Memory B cell (primary cell): ENCODE results near the gene HTR7.
"Not testable (repeated sequence)": the region's sequence is repeated elsewhere in the genome, so short reads cannot be mapped to it uniquely, and the experiment has no call there.

Source experiments
- ATAC-seq: fragments of 150-1000 bp; cut with Tn5 transposase; 2 replicates; pipeline ENCODE4 v1.10.0; 2021; ENCODE audit warnings: low read depth, mild to moderate bottlenecking, moderate library complexity
- DNase-seq, 2 donors: peaks; one replicate each; pipeline ENCODE4 v3.0.0; 2022; ENCODE audit warnings: low spot score in 2 of 2
- H3K27ac Mint-ChIP-seq: one replicate; pipeline ENCODE4 v1.8.0; 2022; ENCODE audit warnings: mild to moderate bottlenecking, moderate library complexity, mixed read lengths
- H3K27me3 Mint-ChIP-seq: one replicate; pipeline ENCODE4 v1.8.0; 2022; ENCODE audit warnings: mixed read lengths
- H3K36me3 Mint-ChIP-seq: one replicate; pipeline ENCODE4 v1.8.0; 2022; ENCODE audit warnings: mild to moderate bottlenecking, mixed read lengths
- H3K4me1 Mint-ChIP-seq: one replicate; pipeline ENCODE4 v1.8.0; 2022; ENCODE audit warnings: mixed read lengths
- H3K4me3 Mint-ChIP-seq: one replicate; pipeline ENCODE4 v1.8.0; 2022; ENCODE audit warnings: mild to moderate bottlenecking, moderate library complexity, mixed read lengths
- H3K9me3 Mint-ChIP-seq: one replicate; pipeline ENCODE4 v1.8.0; 2022; ENCODE audit warnings: mixed read lengths

Gene HTR7

GRCh38 chr10:90857635-90858460 lies at the start of gene HTR7:
Gene HTR7, minus strand, starts transcription at chr10:90858039. Its CDS starts 368 bp downstream, at chr10:90857671.
- Mint-ChIP-seq H3K4me1 (peaks cover 5% of the 10 kb centered on the region), H3K9me3 (no peaks in the 10 kb centered on the region), H3K4me3 (peak within 1 kb of the TSS; percentile 95), H3K27ac (peak within 1 kb of the TSS; percentile 70), H3K27me3 (peaks cover 8% of the 10 kb centered on the region), H3K36me3 (no peaks in the 10 kb centered on the region)
- peak; percentile 85 for ATAC-seq
- peak; percentile 75 to 85 for DNase-seq

- Mint-ChIP-seq H3K27ac (no peak overlapping the region), H3K4me1 (peaks cover under 1% of the 10 kb centered on the region), H3K4me3 (no peak overlapping the region), H3K36me3 (peaks cover 12% of the 10 kb centered on the region), H3K27me3 (no peaks in the 10 kb centered on the region), H3K9me3 (no peaks in the 10 kb centered on the region)
- ATAC-seq (no peak), DNase-seq (no peak)
Observed at GRCh38 chr10:90906596-90906995, 48.8 kb upstream of the HTR7 start.

- no peak for ATAC-seq
Observed at GRCh38 chr10:90905925-90906324, 48.1 kb upstream of the HTR7 start.

GRCh38 chr10:90896916-90897315 lies 39.1 kb upstream of the HTR7 start:
- H3K4me1 Mint-ChIP-seq, H3K27ac Mint-ChIP-seq, H3K4me3 Mint-ChIP-seq, H3K27me3 Mint-ChIP-seq, H3K9me3 Mint-ChIP-seq, ATAC-seq, DNase-seq: not testable (repeated sequence)
- peaks cover 30% of the 10 kb centered on the region for H3K36me3 Mint-ChIP-seq

More at GRCh38 chr10:90905925-90906324, 48.1 kb upstream of the HTR7 start:
- H3K9me3 Mint-ChIP-seq = no peaks in the 10 kb centered on the region
- no peak overlapping the region for H3K4me3 Mint-ChIP-seq
- H3K4me1 Mint-ChIP-seq = no peaks in the 10 kb centered on the region
- H3K27me3 Mint-ChIP-seq = no peaks in the 10 kb centered on the region
- H3K36me3 Mint-ChIP-seq = peaks cover 14% of the 10 kb centered on the region
- no peak overlapping the region for H3K27ac Mint-ChIP-seq
- no peak for DNase-seq

DNA sequence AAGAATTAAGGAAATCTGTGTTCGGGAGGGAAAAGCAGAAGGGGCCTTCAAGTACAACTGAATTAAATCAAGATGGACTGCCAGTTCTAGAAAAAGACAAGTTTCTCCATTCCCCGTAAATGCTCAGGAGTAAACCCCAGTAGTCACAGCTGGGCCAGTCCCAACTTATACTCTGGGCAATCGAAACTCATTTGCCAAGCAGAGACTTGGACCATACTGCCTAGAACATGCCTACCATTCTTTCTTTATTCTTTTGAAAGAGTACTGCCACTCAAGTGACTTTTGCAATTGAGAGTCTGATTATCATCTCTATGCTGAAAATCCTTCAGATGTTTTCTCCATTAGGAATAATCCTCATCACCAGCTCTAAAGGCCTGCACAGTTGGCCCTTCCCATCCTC lies 35.4 kb upstream of the HTR7 start:
- H3K27ac Mint-ChIP-seq = no peak overlapping the region
- H3K9me3 Mint-ChIP-seq = no peaks in the 10 kb centered on the region
- ATAC-seq (no peak), DNase-seq (no peak)
- H3K36me3 Mint-ChIP-seq = peaks cover 37% of the 10 kb centered on the region
- peaks cover 2% of the 10 kb centered on the region for H3K4me1 Mint-ChIP-seq
- H3K4me3 Mint-ChIP-seq = no peak overlapping the region
- no peaks in the 10 kb centered on the region for H3K27me3 Mint-ChIP-seq

GRCh38 chr10:90890347-90890746 lies 32.5 kb upstream of the HTR7 start:
- Mint-ChIP-seq H3K9me3 (no peaks in the 10 kb centered on the region), H3K4me1 (peaks cover 2% of the 10 kb centered on the region), H3K36me3 (peaks cover 42% of the 10 kb centered on the region), H3K27ac (no peak overlapping the region), H3K4me3 (no peak overlapping the region), H3K27me3 (no peaks in the 10 kb centered on the region)
- ATAC-seq (no peak), DNase-seq (no peak)

GRCh38 chr10:90889636-90890035 lies 31.8 kb upstream of the HTR7 start:
- peaks cover 2% of the 10 kb centered on the region for H3K4me1 Mint-ChIP-seq
- H3K9me3 Mint-ChIP-seq = no peaks in the 10 kb centered on the region
- no peak for ATAC-seq
- H3K36me3 Mint-ChIP-seq = peaks cover 45% of the 10 kb centered on the region
- H3K27me3 Mint-ChIP-seq = no peaks in the 10 kb centered on the region
- H3K4me3 Mint-ChIP-seq = no peak overlapping the region
- DNase-seq = no peak
- no peak overlapping the region for H3K27ac Mint-ChIP-seq

DNA sequence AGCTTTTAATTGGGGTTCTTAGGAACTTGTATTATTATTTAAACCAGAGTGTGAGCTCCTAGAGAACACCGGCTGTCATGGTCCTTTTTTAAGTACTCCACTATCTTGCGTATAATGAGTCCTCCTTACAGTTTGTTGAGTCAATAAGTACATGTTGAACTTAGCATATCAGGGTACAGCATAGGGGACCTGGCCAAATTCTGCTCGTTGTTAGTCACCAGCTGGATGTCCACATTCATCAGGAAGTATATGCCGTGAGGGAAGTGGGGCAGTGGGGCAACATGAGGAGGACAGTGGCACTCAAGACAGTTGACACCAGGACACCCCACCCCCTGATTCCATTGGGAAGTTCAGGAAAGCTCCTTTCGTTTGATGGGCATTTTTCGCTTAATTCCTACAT lies 30.5 kb upstream of the HTR7 start:
- Mint-ChIP-seq H3K36me3 (peaks cover 42% of the 10 kb centered on the region), H3K27ac (no peak overlapping the region), H3K27me3 (no peaks in the 10 kb centered on the region), H3K4me3 (no peak overlapping the region), H3K9me3 (no peaks in the 10 kb centered on the region), H3K4me1 (peaks cover 2% of the 10 kb centered on the region)
- ATAC-seq (no peak), DNase-seq (no peak)

GRCh38 chr10:90887555-90887954 lies 29.7 kb upstream of the HTR7 start:
- Mint-ChIP-seq H3K4me1 (peaks cover 2% of the 10 kb centered on the region), H3K27me3 (no peaks in the 10 kb centered on the region), H3K36me3 (peaks cover 37% of the 10 kb centered on the region), H3K9me3 (no peaks in the 10 kb centered on the region), H3K4me3 (no peak overlapping the region), H3K27ac (no peak overlapping the region)
- DNase-seq (no peak), ATAC-seq (no peak)

- DNase-seq = no peak
- no peak for ATAC-seq
- Mint-ChIP-seq H3K27me3 (no peaks in the 10 kb centered on the region), H3K9me3 (no peaks in the 10 kb centered on the region), H3K27ac (no peak overlapping the region), H3K4me1 (no peaks in the 10 kb centered on the region), H3K36me3 (peaks cover 28% of the 10 kb centered on the region), H3K4me3 (no peak overlapping the region)
Observed at GRCh38 chr10:90885176-90885575, 27.3 kb upstream of the HTR7 start.

- no peaks in the 10 kb centered on the region for H3K9me3 Mint-ChIP-seq
- DNase-seq (no peak), ATAC-seq (no peak)
- no peak overlapping the region for H3K27ac Mint-ChIP-seq
- no peaks in the 10 kb centered on the region for H3K27me3 Mint-ChIP-seq
- peaks cover 29% of the 10 kb centered on the region for H3K36me3 Mint-ChIP-seq
- H3K4me1 Mint-ChIP-seq = no peaks in the 10 kb centered on the region
- no peak overlapping the region for H3K4me3 Mint-ChIP-seq
Observed at GRCh38 chr10:90884431-90884830, 26.6 kb upstream of the HTR7 start.

DNA sequence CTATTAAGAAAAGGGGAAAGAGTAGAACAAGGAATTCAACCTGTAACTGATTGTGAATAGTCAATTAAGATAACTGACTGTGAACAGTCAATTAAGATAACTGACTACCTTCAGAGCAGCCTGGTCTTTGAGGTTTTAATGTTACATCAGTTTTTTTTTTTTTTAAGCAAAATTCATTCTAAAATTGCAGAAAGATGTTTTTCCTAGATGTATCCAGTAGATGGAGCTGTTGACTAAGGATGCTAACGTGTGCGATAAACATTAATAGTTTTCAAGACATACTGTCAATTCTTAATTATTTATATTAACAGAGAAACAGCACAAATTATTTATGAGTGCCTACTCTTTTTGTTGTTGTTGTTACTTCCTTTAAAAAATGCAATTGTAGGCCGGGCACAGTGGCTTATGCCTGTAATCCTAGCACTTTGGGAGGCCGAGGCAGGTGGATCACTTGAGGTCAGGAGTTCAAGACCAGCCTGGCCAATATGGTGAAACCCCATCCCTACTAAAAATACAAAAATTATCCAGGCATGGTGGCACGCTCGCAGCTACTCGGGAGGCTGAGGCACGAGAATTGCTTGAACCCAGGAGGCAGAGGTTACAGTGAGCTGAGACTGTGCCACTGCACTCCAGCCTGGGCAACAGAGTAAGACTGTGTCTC lies 22.4 kb upstream of the HTR7 start:
- not testable (repeated sequence) for H3K27me3 Mint-ChIP-seq, H3K4me3 Mint-ChIP-seq, H3K9me3 Mint-ChIP-seq, DNase-seq, H3K4me1 Mint-ChIP-seq, H3K27ac Mint-ChIP-seq
- ATAC-seq = peak; percentile 19
- peaks cover 32% of the 10 kb centered on the region for H3K36me3 Mint-ChIP-seq

DNA sequence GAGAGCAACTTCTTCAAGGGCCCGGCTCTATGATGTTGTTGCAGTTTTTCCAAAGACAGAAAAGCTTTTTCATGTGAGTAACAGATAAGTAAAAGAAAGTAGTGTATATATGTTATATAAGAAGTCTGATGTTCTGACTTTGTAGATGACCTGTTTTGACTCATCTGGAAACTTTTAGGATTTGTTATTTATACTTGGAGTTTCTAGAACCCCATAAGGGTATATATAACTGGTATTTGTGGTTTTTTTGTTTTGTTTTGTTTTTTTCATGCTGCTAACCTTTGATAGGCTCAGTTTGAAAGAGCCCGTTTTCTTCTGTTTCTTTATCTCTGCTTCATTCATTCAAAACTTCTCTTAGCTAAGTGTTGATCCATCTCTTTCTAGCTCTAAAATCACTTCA lies 21.2 kb upstream of the HTR7 start:
- Mint-ChIP-seq H3K4me3 (no peak overlapping the region), H3K27me3 (no peaks in the 10 kb centered on the region), H3K36me3 (peaks cover 28% of the 10 kb centered on the region), H3K27ac (no peak overlapping the region), H3K9me3 (no peaks in the 10 kb centered on the region), H3K4me1 (peaks cover 3% of the 10 kb centered on the region)
- ATAC-seq = no peak
- no peak for DNase-seq

- peak overlapping the region; percentile 96 for H3K4me3 Mint-ChIP-seq
- peaks cover 6% of the 10 kb centered on the region for H3K9me3 Mint-ChIP-seq
- H3K27ac Mint-ChIP-seq = peak overlapping the region; percentile 89
- H3K36me3 Mint-ChIP-seq = peaks cover 18% of the 10 kb centered on the region
- H3K4me1 Mint-ChIP-seq = peaks cover 14% of the 10 kb centered on the region
- no peak for DNase-seq
- H3K27me3 Mint-ChIP-seq = peaks cover 10% of the 10 kb centered on the region
- ATAC-seq = no peak
Observed at GRCh38 chr10:90872648-90873020, 14.8 kb upstream of the HTR7 start.
